Osteocyte (in vitro differentiated cells): ENCODE data around the gene TRIM69. TPM values are rescaled to one million over a fixed set of nuclear protein-coding genes. Genes with fewer than 3 reads are reported as not detected.
"Not testable (repeated sequence)": the region's sequence is repeated elsewhere in the genome, so short reads cannot be mapped to it uniquely, and the experiment has no call there.

ENCODE experiments used
- DNase-seq: peaks from one replicate; pipeline ENCODE4 v3.0.0; 2021; ENCODE audit warnings: mixed read lengths; ENCODE audit not compliant: unreplicated experiment; ENCODE audit errors: extremely low spot score
- H3K27ac Mint-ChIP-seq: one replicate; pipeline ENCODE4 v1.8.0; 2021; ENCODE audit warnings: mild to moderate bottlenecking, mixed read lengths; ENCODE audit not compliant: unreplicated experiment
- H3K27me3 Mint-ChIP-seq: one replicate; pipeline ENCODE4 v1.8.0; 2021; ENCODE audit warnings: mixed read lengths; ENCODE audit not compliant: unreplicated experiment
- H3K36me3 Mint-ChIP-seq: one replicate; pipeline ENCODE4 v1.8.0; 2021; ENCODE audit warnings: mixed read lengths; ENCODE audit not compliant: unreplicated experiment
- H3K4me1 Mint-ChIP-seq: one replicate; pipeline ENCODE4 v1.8.0; 2021; ENCODE audit warnings: mixed read lengths; ENCODE audit not compliant: unreplicated experiment
- H3K4me3 Mint-ChIP-seq: one replicate; pipeline ENCODE4 v1.8.0; 2021; ENCODE audit warnings: mild to moderate bottlenecking, moderate library complexity, mixed read lengths; ENCODE audit not compliant: unreplicated experiment
- H3K9me3 Mint-ChIP-seq: one replicate; pipeline ENCODE4 v1.8.0; 2021; ENCODE audit warnings: mixed read lengths; ENCODE audit not compliant: unreplicated experiment
- total RNA-seq: library from RNA; stranded (reverse); gene quantifications from 2 replicates; pipeline ENCODE4 v1.2.1, GENCODE V29; 2021
- TF ChIP-seq, protein P1 (sequence below): fragments of 200-600 bp; sonication (generic); IDR thresholded peaks from 2 replicates; pipeline ENCODE4 v1.5.0; 2021; ENCODE audit warnings: antibody characterized with exemption, mild to moderate bottlenecking, moderate library complexity

Gene TRIM69
- total RNA-seq, 1 donor from 2014 or later, result 13.6 TPM

DNA sequence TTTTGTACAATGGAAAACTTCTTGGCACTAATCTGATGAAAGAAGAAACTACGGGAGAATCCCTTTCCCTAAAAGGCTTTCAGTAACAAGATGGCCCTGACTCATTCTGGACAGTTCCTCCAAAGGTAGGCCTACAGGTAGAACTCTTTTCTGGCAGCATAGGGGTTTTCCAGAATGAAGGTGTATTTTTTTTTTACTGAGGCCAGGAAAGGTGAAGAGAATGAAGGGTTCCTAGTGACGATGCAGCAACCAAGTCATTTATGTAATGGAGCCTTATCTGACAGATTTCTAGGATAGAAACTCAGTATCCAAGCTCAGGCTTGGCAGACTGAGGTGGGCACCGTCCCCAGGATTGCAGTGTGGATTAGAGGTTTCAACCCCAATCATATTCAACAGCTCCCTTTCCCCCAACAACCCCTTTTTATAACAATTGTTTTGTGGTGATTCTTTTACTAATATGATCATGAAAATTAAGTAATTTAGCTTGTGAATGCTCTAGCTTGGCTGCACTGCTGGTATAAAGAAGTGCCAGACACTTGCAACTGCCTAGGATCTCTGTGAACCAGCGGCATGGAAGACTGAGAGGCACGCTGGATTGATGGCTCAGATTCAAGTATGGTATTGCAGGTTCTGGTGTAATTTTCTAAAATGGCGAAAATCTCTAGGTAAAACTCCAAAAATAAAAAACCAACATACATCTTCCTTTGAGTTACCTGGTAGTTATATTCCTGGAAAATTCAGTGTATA, 8.7 kb upstream of the TRIM69 start:
- Mint-ChIP-seq H3K27ac (peak overlapping the region; percentile 99), H3K4me3 (no peak overlapping the region), H3K27me3 (no peaks in the 10 kb centered on the region), H3K36me3 (peaks cover 5% of the 10 kb centered on the region), H3K9me3 (no peaks in the 10 kb centered on the region), H3K4me1 (peaks cover 32% of the 10 kb centered on the region)
- no peak for DNase-seq
- TF ChIP-seq, protein P1, sequence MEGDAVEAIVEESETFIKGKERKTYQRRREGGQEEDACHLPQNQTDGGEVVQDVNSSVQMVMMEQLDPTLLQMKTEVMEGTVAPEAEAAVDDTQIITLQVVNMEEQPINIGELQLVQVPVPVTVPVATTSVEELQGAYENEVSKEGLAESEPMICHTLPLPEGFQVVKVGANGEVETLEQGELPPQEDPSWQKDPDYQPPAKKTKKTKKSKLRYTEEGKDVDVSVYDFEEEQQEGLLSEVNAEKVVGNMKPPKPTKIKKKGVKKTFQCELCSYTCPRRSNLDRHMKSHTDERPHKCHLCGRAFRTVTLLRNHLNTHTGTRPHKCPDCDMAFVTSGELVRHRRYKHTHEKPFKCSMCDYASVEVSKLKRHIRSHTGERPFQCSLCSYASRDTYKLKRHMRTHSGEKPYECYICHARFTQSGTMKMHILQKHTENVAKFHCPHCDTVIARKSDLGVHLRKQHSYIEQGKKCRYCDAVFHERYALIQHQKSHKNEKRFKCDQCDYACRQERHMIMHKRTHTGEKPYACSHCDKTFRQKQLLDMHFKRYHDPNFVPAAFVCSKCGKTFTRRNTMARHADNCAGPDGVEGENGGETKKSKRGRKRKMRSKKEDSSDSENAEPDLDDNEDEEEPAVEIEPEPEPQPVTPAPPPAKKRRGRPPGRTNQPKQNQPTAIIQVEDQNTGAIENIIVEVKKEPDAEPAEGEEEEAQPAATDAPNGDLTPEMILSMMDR, result no peak

DNA sequence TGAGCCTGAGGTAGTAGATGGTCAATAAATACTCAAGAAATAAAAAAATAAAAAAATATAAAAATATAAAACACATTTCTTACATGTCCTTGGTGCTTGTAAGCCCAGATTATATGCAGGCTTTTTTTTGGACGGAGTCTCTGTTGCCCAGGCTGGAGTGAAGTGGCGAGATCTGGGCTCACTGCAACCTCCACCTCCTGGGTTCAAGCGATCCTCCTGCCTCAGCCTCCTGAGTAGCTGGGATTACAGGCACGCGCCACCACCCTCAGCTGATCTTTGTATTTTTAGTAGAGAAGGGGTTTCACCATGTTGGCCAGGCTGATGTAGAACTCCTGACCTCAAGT, 8.1 kb upstream of the TRIM69 start:
- H3K4me3 Mint-ChIP-seq, result peak overlapping the region; percentile 96
- not testable (repeated sequence) for H3K36me3 Mint-ChIP-seq, DNase-seq, H3K9me3 Mint-ChIP-seq, H3K27me3 Mint-ChIP-seq
- H3K4me1 Mint-ChIP-seq, result peaks cover 32% of the 10 kb centered on the region
- peak overlapping the region; percentile 99 for H3K27ac Mint-ChIP-seq

DNA sequence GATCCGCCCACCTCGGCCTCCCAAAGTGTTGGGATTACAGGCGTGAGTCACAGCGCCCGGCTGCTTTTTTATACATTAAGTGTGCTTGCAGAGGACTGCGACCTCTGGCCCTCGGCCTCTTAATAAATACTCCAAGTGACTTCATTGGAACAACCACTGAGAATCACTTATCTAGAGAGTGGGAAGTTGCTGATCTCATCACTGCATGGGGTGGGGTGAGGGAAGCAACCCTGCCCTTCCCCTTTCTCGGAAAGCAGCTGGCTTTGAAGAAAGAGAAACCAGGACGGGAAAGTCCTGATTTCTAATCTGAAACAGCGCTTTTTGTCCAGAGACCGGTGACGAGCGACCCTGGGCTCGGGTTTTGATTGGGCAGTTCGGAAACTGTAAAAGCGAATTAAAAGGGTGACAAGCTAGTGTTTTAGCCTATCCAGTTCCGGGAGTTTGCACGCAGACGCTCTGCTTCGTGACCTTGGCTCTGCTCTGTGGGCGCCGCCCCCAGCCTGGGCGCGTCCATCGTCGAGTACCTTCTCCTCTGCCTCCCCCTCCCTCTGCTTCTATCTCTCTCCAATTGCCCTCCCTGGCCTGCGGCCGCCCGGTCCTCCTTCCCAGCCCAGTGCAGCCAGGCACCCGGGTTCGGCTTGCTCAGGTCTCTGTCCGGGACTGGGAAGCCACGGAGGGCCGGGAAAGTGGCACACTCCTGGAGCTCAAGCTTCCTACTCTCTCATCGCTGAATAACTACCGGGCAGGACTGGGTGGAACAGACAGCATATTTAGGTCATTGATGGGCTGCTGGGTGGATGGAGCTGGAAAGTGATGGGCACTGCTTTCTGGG, 7.5 kb upstream of the TRIM69 start:
- TF ChIP-seq, protein P1, result no peak
- Mint-ChIP-seq H3K27me3 (no peaks in the 10 kb centered on the region), H3K9me3 (no peaks in the 10 kb centered on the region), H3K4me1 (peaks cover 32% of the 10 kb centered on the region), H3K36me3 (peaks cover 5% of the 10 kb centered on the region), H3K27ac (peak overlapping the region; percentile 99), H3K4me3 (peak overlapping the region; percentile 96)
- DNase-seq, result peak; percentile 96

DNA sequence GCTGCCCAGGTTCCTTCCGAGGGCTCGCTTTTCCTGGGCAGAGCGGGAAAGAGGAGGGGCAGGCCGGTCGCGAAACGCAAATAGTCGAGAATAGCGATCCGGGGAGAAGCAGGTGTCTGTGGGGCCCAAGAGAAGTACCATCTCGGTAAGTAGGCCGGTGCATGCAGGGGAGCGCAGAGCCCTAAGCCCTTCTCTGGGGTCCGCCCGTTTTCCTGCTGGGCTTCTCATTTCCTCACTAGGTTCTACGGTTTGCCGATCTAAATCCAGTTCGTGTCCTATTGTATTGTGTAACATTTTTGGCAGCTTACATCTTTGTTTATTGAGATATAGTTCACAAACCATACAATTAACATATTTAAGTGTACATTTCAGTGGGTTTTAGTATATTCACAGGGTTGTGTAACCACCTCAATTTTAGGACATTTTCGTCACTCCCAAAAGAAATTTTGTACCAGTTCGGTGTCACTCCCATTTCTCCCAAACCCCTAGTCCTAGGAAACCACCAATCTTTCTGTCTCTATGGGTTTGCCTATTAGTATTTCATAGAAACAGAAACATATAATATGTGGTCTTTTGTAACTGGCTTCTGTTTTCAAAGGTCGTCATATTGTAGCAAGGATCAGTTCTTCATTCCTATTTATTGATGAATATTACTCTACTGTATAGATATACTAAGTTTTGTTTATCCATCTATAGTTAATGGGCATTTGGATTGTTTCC, 6.8 kb upstream of the TRIM69 start:
- TF ChIP-seq, protein P1, result no peak
- no peaks in the 10 kb centered on the region for H3K27me3 Mint-ChIP-seq
- H3K4me3 Mint-ChIP-seq, result peak overlapping the region; percentile 96
- peaks cover 5% of the 10 kb centered on the region for H3K36me3 Mint-ChIP-seq
- H3K9me3 Mint-ChIP-seq, result no peaks in the 10 kb centered on the region
- peaks cover 32% of the 10 kb centered on the region for H3K4me1 Mint-ChIP-seq
- no peak for DNase-seq
- peak overlapping the region; percentile 99 for H3K27ac Mint-ChIP-seq

DNA sequence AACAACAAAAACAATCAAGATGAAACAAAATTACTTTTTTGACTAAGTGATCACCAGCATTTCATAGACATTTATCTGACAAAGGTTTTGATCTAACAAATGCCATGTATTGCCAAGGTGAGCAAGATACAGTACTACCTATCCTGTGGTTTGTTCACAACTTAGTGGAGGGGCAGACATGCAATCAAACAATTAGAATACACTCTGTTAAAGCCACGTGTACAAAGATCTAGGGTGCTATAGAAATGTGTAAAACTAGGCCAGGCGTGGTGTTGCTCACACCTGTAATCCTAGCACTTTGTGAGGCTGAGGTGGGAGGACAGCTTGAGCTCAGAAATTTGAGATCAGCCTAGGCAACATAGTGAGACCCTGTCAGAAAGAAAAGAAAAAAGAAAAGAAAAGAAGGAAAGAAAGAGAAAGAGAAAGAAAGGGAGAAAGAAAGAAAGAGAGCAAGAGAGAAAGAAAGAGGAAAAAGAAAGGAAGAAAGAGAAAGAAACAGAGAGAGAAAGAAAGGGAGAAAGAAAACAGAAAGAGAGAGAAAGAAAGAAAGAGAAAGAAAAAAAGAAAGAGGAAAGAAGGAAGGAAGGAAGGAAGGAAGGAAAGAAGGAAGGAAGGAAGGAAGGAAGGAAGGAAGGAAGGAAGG, 1.4 kb upstream of the TRIM69 start:
- no peaks in the 10 kb centered on the region for H3K27me3 Mint-ChIP-seq
- H3K4me3 Mint-ChIP-seq, result no peak overlapping the region
- peaks cover 5% of the 10 kb centered on the region for H3K4me1 Mint-ChIP-seq
- peaks cover 5% of the 10 kb centered on the region for H3K36me3 Mint-ChIP-seq
- TF ChIP-seq, protein P1, result no peak
- H3K9me3 Mint-ChIP-seq, result no peaks in the 10 kb centered on the region
- no peak for DNase-seq
- no peak overlapping the region for H3K27ac Mint-ChIP-seq
